Measurements from ENCODE around the gene ZNF622.

ZNF622 gene

GRCh38 chr5:16493261-16493660, 27.7 kb upstream of the ZNF622 start:
- Histone ChIP-seq H3K9ac (ENCODE audit: low read length) (no peak overlapping the region), H3K9me3 (ENCODE audit: control insufficient read depth, insufficient read depth, low read depth, low read length) (peaks cover 35% of the 10 kb centered on the region), H3K4me1 (ENCODE audit: control insufficient read depth, insufficient read depth, low read length) (no peaks in the 10 kb centered on the region), H3K4me3 (ENCODE audit: low read depth, low read length) (no peak overlapping the region), H3K27ac (ENCODE audit: low read depth, low read length) (no peak overlapping the region), H3K36me3 (ENCODE audit: control insufficient read depth, insufficient read depth, low read length) (no peaks in the 10 kb centered on the region), H3K27me3 (ENCODE audit: control insufficient read depth, insufficient read depth, low read length) (no peaks in the 10 kb centered on the region)

GRCh38 chr5:16492398-16493140, 27.0 kb upstream of the ZNF622 start:
- Histone ChIP-seq H3K9me3 (ENCODE audit: control insufficient read depth, insufficient read depth, low read depth, low read length) (peaks cover 35% of the 10 kb centered on the region), H3K27ac (ENCODE audit: low read depth, low read length) (no peak overlapping the region), H3K4me1 (ENCODE audit: control insufficient read depth, insufficient read depth, low read length) (no peaks in the 10 kb centered on the region), H3K36me3 (ENCODE audit: control insufficient read depth, insufficient read depth, low read length) (no peaks in the 10 kb centered on the region), H3K9ac (ENCODE audit: low read length) (no peak overlapping the region), H3K27me3 (ENCODE audit: control insufficient read depth, insufficient read depth, low read length) (no peaks in the 10 kb centered on the region), H3K4me3 (ENCODE audit: low read depth, low read length) (no peak overlapping the region)

GRCh38 chr5:16490911-16491310, 25.3 kb upstream of the ZNF622 start:
- no peaks in the 10 kb centered on the region for H3K36me3 ChIP-seq (ENCODE audit: control insufficient read depth, insufficient read depth, low read length)
- H3K27me3 ChIP-seq (ENCODE audit: control insufficient read depth, insufficient read depth, low read length), result no peaks in the 10 kb centered on the region; the same call in 1 of the 2 replicates
- H3K27ac ChIP-seq (ENCODE audit: low read depth, low read length), result no peak overlapping the region
- H3K4me1 ChIP-seq (ENCODE audit: control insufficient read depth, insufficient read depth, low read length), result no peaks in the 10 kb centered on the region
- no peak overlapping the region for H3K9ac ChIP-seq (ENCODE audit: low read length)
- no peak overlapping the region for H3K4me3 ChIP-seq (ENCODE audit: low read depth, low read length)
- H3K9me3 ChIP-seq (ENCODE audit: control insufficient read depth, insufficient read depth, low read depth, low read length), result peaks cover 22% of the 10 kb centered on the region

GRCh38 chr5:16489322-16489791, 23.8 kb upstream of the ZNF622 start:
- Histone ChIP-seq H3K4me1 (ENCODE audit: control insufficient read depth, insufficient read depth, low read length) (no peaks in the 10 kb centered on the region), H3K9ac (ENCODE audit: low read length) (no peak overlapping the region), H3K36me3 (ENCODE audit: control insufficient read depth, insufficient read depth, low read length) (no peaks in the 10 kb centered on the region), H3K27me3 (ENCODE audit: control insufficient read depth, insufficient read depth, low read length) (no peaks in the 10 kb centered on the region; the same call in 1 of the 2 replicates), H3K9me3 (ENCODE audit: control insufficient read depth, insufficient read depth, low read depth, low read length) (peaks cover 8% of the 10 kb centered on the region), H3K27ac (ENCODE audit: low read depth, low read length) (no peak overlapping the region), H3K4me3 (ENCODE audit: low read depth, low read length) (no peak overlapping the region)

GRCh38 chr5:16487456-16487855, 21.9 kb upstream of the ZNF622 start:
- H3K4me3 ChIP-seq (ENCODE audit: low read depth, low read length), result no peak overlapping the region
- H3K4me1 ChIP-seq (ENCODE audit: control insufficient read depth, insufficient read depth, low read length), result no peaks in the 10 kb centered on the region
- no peaks in the 10 kb centered on the region; the same call in 1 of the 2 replicates for H3K27me3 ChIP-seq (ENCODE audit: control insufficient read depth, insufficient read depth, low read length)
- no peak overlapping the region for H3K9ac ChIP-seq (ENCODE audit: low read length)
- H3K27ac ChIP-seq (ENCODE audit: low read depth, low read length), result no peak overlapping the region
- no peaks in the 10 kb centered on the region for H3K9me3 ChIP-seq (ENCODE audit: control insufficient read depth, insufficient read depth, low read depth, low read length)
- no peaks in the 10 kb centered on the region for H3K36me3 ChIP-seq (ENCODE audit: control insufficient read depth, insufficient read depth, low read length)

- no peaks in the 10 kb centered on the region for H3K9me3 ChIP-seq (ENCODE audit: control insufficient read depth, insufficient read depth, low read depth, low read length)
- H3K9ac ChIP-seq (ENCODE audit: low read length), result no peak overlapping the region
- no peak overlapping the region for H3K4me3 ChIP-seq (ENCODE audit: low read depth, low read length)
- no peak overlapping the region for H3K27ac ChIP-seq (ENCODE audit: low read depth, low read length)
- H3K4me1 ChIP-seq (ENCODE audit: control insufficient read depth, insufficient read depth, low read length), result no peaks in the 10 kb centered on the region
- no peaks in the 10 kb centered on the region; the same call in 1 of the 2 replicates for H3K27me3 ChIP-seq (ENCODE audit: control insufficient read depth, insufficient read depth, low read length)
- H3K36me3 ChIP-seq (ENCODE audit: control insufficient read depth, insufficient read depth, low read length), result no peaks in the 10 kb centered on the region
Measured at GRCh38 chr5:16486711-16487111, 21.1 kb upstream of the ZNF622 start.

- no peak overlapping the region for H3K27ac ChIP-seq (ENCODE audit: low read depth, low read length)
- H3K4me3 ChIP-seq (ENCODE audit: low read depth, low read length), result no peak overlapping the region
- H3K9me3 ChIP-seq (ENCODE audit: control insufficient read depth, insufficient read depth, low read depth, low read length), result no peaks in the 10 kb centered on the region
- no peak overlapping the region for H3K9ac ChIP-seq (ENCODE audit: low read length)
- no peaks in the 10 kb centered on the region for H3K36me3 ChIP-seq (ENCODE audit: control insufficient read depth, insufficient read depth, low read length)
- no peaks in the 10 kb centered on the region; the same call in 1 of the 2 replicates for H3K27me3 ChIP-seq (ENCODE audit: control insufficient read depth, insufficient read depth, low read length)
- no peaks in the 10 kb centered on the region for H3K4me1 ChIP-seq (ENCODE audit: control insufficient read depth, insufficient read depth, low read length)
Measured at GRCh38 chr5:16485656-16486055, 20.1 kb upstream of the ZNF622 start.

- H3K9me3 ChIP-seq (ENCODE audit: control insufficient read depth, insufficient read depth, low read depth, low read length), result no peaks in the 10 kb centered on the region; the same call in 1 of the 2 replicates
- no peaks in the 10 kb centered on the region for H3K4me1 ChIP-seq (ENCODE audit: control insufficient read depth, insufficient read depth, low read length)
- no peaks in the 10 kb centered on the region; the same call in 1 of the 2 replicates for H3K27me3 ChIP-seq (ENCODE audit: control insufficient read depth, insufficient read depth, low read length)
- H3K27ac ChIP-seq (ENCODE audit: low read depth, low read length), result no peak overlapping the region
- H3K36me3 ChIP-seq (ENCODE audit: control insufficient read depth, insufficient read depth, low read length), result no peaks in the 10 kb centered on the region
- H3K9ac ChIP-seq (ENCODE audit: low read length), result no peak overlapping the region
- no peak overlapping the region for H3K4me3 ChIP-seq (ENCODE audit: low read depth, low read length)
Measured at GRCh38 chr5:16484081-16484480, 18.5 kb upstream of the ZNF622 start.

GRCh38 chr5:16483361-16483760, 17.8 kb upstream of the ZNF622 start:
- Histone ChIP-seq H3K4me3 (ENCODE audit: low read depth, low read length) (no peak overlapping the region), H3K27me3 (ENCODE audit: control insufficient read depth, insufficient read depth, low read length) (no peaks in the 10 kb centered on the region; the same call in 1 of the 2 replicates), H3K9me3 (ENCODE audit: control insufficient read depth, insufficient read depth, low read depth, low read length) (no peaks in the 10 kb centered on the region; the same call in 1 of the 2 replicates), H3K9ac (ENCODE audit: low read length) (no peak overlapping the region), H3K36me3 (ENCODE audit: control insufficient read depth, insufficient read depth, low read length) (no peaks in the 10 kb centered on the region), H3K27ac (ENCODE audit: low read depth, low read length) (no peak overlapping the region), H3K4me1 (ENCODE audit: control insufficient read depth, insufficient read depth, low read length) (no peaks in the 10 kb centered on the region)

GRCh38 chr5:16482891-16483290, 17.3 kb upstream of the ZNF622 start:
- Histone ChIP-seq H3K9me3 (ENCODE audit: control insufficient read depth, insufficient read depth, low read depth, low read length) (no peaks in the 10 kb centered on the region; the same call in 1 of the 2 replicates), H3K9ac (ENCODE audit: low read length) (no peak overlapping the region), H3K36me3 (ENCODE audit: control insufficient read depth, insufficient read depth, low read length) (no peaks in the 10 kb centered on the region), H3K4me3 (ENCODE audit: low read depth, low read length) (no peak overlapping the region), H3K27me3 (ENCODE audit: control insufficient read depth, insufficient read depth, low read length) (no peaks in the 10 kb centered on the region; the same call in 1 of the 2 replicates), H3K27ac (ENCODE audit: low read depth, low read length) (no peak overlapping the region), H3K4me1 (ENCODE audit: control insufficient read depth, insufficient read depth, low read length) (no peaks in the 10 kb centered on the region)

GRCh38 chr5:16480821-16481538, 15.4 kb upstream of the ZNF622 start:
- H3K4me1 ChIP-seq (ENCODE audit: control insufficient read depth, insufficient read depth, low read length), result no peaks in the 10 kb centered on the region
- H3K4me3 ChIP-seq (ENCODE audit: low read depth, low read length), result no peak overlapping the region
- H3K36me3 ChIP-seq (ENCODE audit: control insufficient read depth, insufficient read depth, low read length), result no peaks in the 10 kb centered on the region
- no peak overlapping the region for H3K9ac ChIP-seq (ENCODE audit: low read length)
- no peaks in the 10 kb centered on the region for H3K27me3 ChIP-seq (ENCODE audit: control insufficient read depth, insufficient read depth, low read length)
- no peak overlapping the region for H3K27ac ChIP-seq (ENCODE audit: low read depth, low read length)
- H3K9me3 ChIP-seq (ENCODE audit: control insufficient read depth, insufficient read depth, low read depth, low read length), result no peaks in the 10 kb centered on the region; the same call in 1 of the 2 replicates
